Skeletal muscle tissue (tissue), 2 donors: ENCODE data around the gene SNCB. TPM values are rescaled to one million over a fixed set of nuclear protein-coding genes. Genes with fewer than 3 reads are reported as not detected.

Experiments
- small RNA-seq: library from RNA; depleted of rRNA; stranded (forward); fragments of <200 nt; gene quantifications from one replicate; pipeline ENCODE3, GENCODE V24; 2014
- total RNA-seq: library from RNA; depleted of rRNA; stranded (reverse); fragments of >200 nt; gene quantifications from one replicate; pipeline ENCODE4 v1.2.3, GENCODE V29; 2014

Gene SNCB
- total RNA-seq, 1 donor from 2014 or later, result not detected

Small RNA genes lying within 50 kb of the gene (small RNA-seq; reads per million reads assigned to genes)
- gene MIR4281, result not detected

Other genes with a start within 250 kb of the SNCB start
- 9.9 TPM for gene NOP16, start 241.9 kb downstream of the SNCB start, total RNA-seq
- 108 TPM for gene HIGD2A, start 241.8 kb downstream of the SNCB start, total RNA-seq
- 44.4 TPM for gene CLTB, start 214.0 kb downstream of the SNCB start, total RNA-seq
- 24.0 TPM for gene FAF2, start 182.1 kb downstream of the SNCB start, total RNA-seq
- gene RNF44, start 93.1 kb downstream of the SNCB start, total RNA-seq, result 2.1 TPM
- gene CDHR2, start 81.2 kb downstream of the SNCB start, total RNA-seq, result not detected
- 0.52 TPM for gene GPRIN1, start 20.4 kb downstream of the SNCB start, total RNA-seq
- gene EIF4E1B, start 141 bp upstream of the SNCB start, total RNA-seq, result not detected
- gene TSPAN17, start 16.9 kb upstream of the SNCB start, total RNA-seq, result 14.6 TPM
- not detected for gene UNC5A, start 180.0 kb upstream of the SNCB start, total RNA-seq